Measurements from ENCODE around the gene CLEC17A. TPM values are rescaled to one million over a fixed set of nuclear protein-coding genes. Genes with fewer than 3 reads are reported as not detected.

Gene CLEC17A
- total RNA-seq, 1 donor from 2014 or later = 0.08 TPM

- no peak for DNase-seq (ENCODE audit: low read depth)
- no peaks in the 10 kb centered on the region for H3K36me3 ChIP-seq (ENCODE audit: control insufficient read depth, insufficient read depth, low read length)
- H3K27me3 ChIP-seq (ENCODE audit: control insufficient read depth, insufficient read depth, low read length) = no peaks in the 10 kb centered on the region
- H3K4me3 ChIP-seq (ENCODE audit: low read depth, low read length) = no peak overlapping the region
- peak; percentile 97 for TF ChIP-seq CTCF (IDR thresholded peaks at IDR 0.05; ENCODE audit: insufficient read depth, low read length, poor library complexity, severe bottlenecking)
These were observed 26.2 kb upstream of the CLEC17A start for GRCh38 chr19:14556662-14557188.

GRCh38 chr19:14558370-14559066 lies 24.4 kb upstream of the CLEC17A start:
- H3K4me3 ChIP-seq (ENCODE audit: low read depth, low read length) = no peak overlapping the region
- H3K27me3 ChIP-seq (ENCODE audit: control insufficient read depth, insufficient read depth, low read length) = no peaks in the 10 kb centered on the region
- TF ChIP-seq CTCF (IDR thresholded peaks at IDR 0.05; ENCODE audit: insufficient read depth, low read length, poor library complexity, severe bottlenecking) = no peak
- DNase-seq (ENCODE audit: low read depth) = no peak
- H3K36me3 ChIP-seq (ENCODE audit: control insufficient read depth, insufficient read depth, low read length) = no peaks in the 10 kb centered on the region

- Histone ChIP-seq H3K4me3 (ENCODE audit: low read depth, low read length) (no peak overlapping the region), H3K36me3 (ENCODE audit: control insufficient read depth, insufficient read depth, low read length) (no peaks in the 10 kb centered on the region), H3K27me3 (ENCODE audit: control insufficient read depth, insufficient read depth, low read length) (no peaks in the 10 kb centered on the region)
- no peak for DNase-seq (ENCODE audit: low read depth)
- no peak for TF ChIP-seq CTCF (IDR thresholded peaks at IDR 0.05; ENCODE audit: insufficient read depth, low read length, poor library complexity, severe bottlenecking)
These were observed 22.7 kb upstream of the CLEC17A start for GRCh38 chr19:14559916-14560775.

- TF ChIP-seq CTCF (IDR thresholded peaks at IDR 0.05; ENCODE audit: insufficient read depth, low read length, poor library complexity, severe bottlenecking) = no peak
- H3K4me3 ChIP-seq (ENCODE audit: low read depth, low read length) = no peak overlapping the region
These were observed 22.1 kb upstream of the CLEC17A start for GRCh38 chr19:14560776-14561108.

GRCh38 chr19:14561249-14561648 lies 21.6 kb upstream of the CLEC17A start:
- no peak for DNase-seq (ENCODE audit: low read depth)
- Histone ChIP-seq H3K27me3 (ENCODE audit: control insufficient read depth, insufficient read depth, low read length) (no peaks in the 10 kb centered on the region), H3K4me3 (ENCODE audit: low read depth, low read length) (no peak overlapping the region), H3K36me3 (ENCODE audit: control insufficient read depth, insufficient read depth, low read length) (no peaks in the 10 kb centered on the region)
- TF ChIP-seq CTCF (IDR thresholded peaks at IDR 0.05; ENCODE audit: insufficient read depth, low read length, poor library complexity, severe bottlenecking) = no peak

More at GRCh38 chr19:14560776-14561108, 22.1 kb upstream of the CLEC17A start:
- no peak for DNase-seq (ENCODE audit: low read depth)
- no peaks in the 10 kb centered on the region for H3K27me3 ChIP-seq (ENCODE audit: control insufficient read depth, insufficient read depth, low read length)
- no peaks in the 10 kb centered on the region for H3K36me3 ChIP-seq (ENCODE audit: control insufficient read depth, insufficient read depth, low read length)
